Body of pancreas (tissue), 4 donors: Measurements from ENCODE around the gene ZNF521. TPM values are rescaled to one million over a fixed set of nuclear protein-coding genes. Genes with fewer than 3 reads are reported as not detected.

Experiments used
- ATAC-seq: fragments of 150-250 bp; one replicate; pipeline ENCODE4 v1.9.1; 2016
- DNase-seq, 4 donors: peaks; one replicate each; pipeline ENCODE4 v3.0.0-alpha.2; 2019
- H3K27ac ChIP-seq, 4 donors: fragments of 200-600 bp; sonication (generic); 1 replicate in 3 of 4; 2 replicates in 1 of 4; pipeline versions ENCODE4 v1.5.1 to v1.6.1; 2016 to 2019; ENCODE audit warnings: mild to moderate bottlenecking in 1 of 4, mixed read lengths in 1 of 4, moderate library complexity in 1 of 4
- H3K27me3 ChIP-seq, 2 donors: fragments of 200-600 bp; sonication (generic); one replicate each; pipeline ENCODE4 v1.6.0; 2016; ENCODE audit warnings: mild to moderate bottlenecking in 1 of 2
- H3K36me3 ChIP-seq, 2 donors: fragments of 200-600 bp; sonication (generic); replicated peaks in 1 of 2; 2 replicates each; pipeline ENCODE4 v1.5.1; 2016; ENCODE audit warnings: low read depth in 2 of 2; ENCODE audit not compliant: insufficient read depth in 1 of 2
- H3K4me1 ChIP-seq: fragments of 200-600 bp; sonication (generic); one replicate; pipeline ENCODE4 v1.6.0; 2016
- H3K4me3 ChIP-seq, 2 donors: fragments of 200-600 bp; sonication (generic); 1 replicate in 1 of 2; 2 replicates in 1 of 2; pipeline ENCODE4 v1.5.1; 2016 to 2019
- H3K9me3 ChIP-seq, 3 donors: fragments of 200-600 bp; sonication (generic); 1 replicate in 2 of 3; 2 replicates in 1 of 3; pipeline ENCODE4 v1.5.1; 2016
- CTCF ChIP-seq, 7 experiments: fragments of 450-650 bp in 4 of 7; fragments of 200-600 bp in 3 of 7; sonication (generic) in 3 of 7; IDR thresholded peaks; one replicate each; pipeline ENCODE4 v1.5.1; 2016 to 2019; ENCODE audit warnings: antibody characterized with exemption in 7 of 7
- POLR2A ChIP-seq, 3 donors: fragments of 450-650 bp; IDR thresholded peaks; one replicate each; pipeline ENCODE4 v1.6.1; 2016; ENCODE audit warnings: antibody characterized with exemption in 3 of 3, mild to moderate bottlenecking in 2 of 3
- WGBS, 2 donors: methylation state at CpG; one replicate each; pipeline ENCODE4 v1.1.5; 2017; 5-methylcytosine and 5-hydroxymethylcytosine counted together
- intact Hi-C: fragments of 100-400 bp; cut with DNase I; formaldehyde crosslinking; loops from one replicate; pipeline ENCODE4 v1.15.1; 2023
- total RNA-seq, 2 donors: library from RNA; depleted of rRNA; stranded (reverse); fragments of >200 nt; gene quantifications; one replicate each; pipeline ENCODE4 v1.1.0, GENCODE V29; 2016

ZNF521 gene
- total RNA-seq, 2 donors from 2014 or later = 3.3 to 17.4 TPM

GRCh38 chr18:25287106-25287505, 64.9 kb downstream of the ZNF521 start:
- DNase-seq (no peak), ATAC-seq (no peak)
- Histone ChIP-seq H3K27me3 (no peaks in the 10 kb centered on the region), H3K36me3 (no peaks in the 10 kb centered on the region), H3K4me3 (no peak overlapping the region), H3K4me1 (no peaks in the 10 kb centered on the region), H3K27ac (no peak overlapping the region), H3K9me3 (no peaks in the 10 kb centered on the region)
- 45 to 57% methylated on average over 9 of the region's 9 CpGs for WGBS, 2 donors
- intact Hi-C loops = no loop called here
- TF ChIP-seq CTCF (IDR thresholded peaks at IDR 0.05) = no peak

- Histone ChIP-seq H3K4me1 (no peaks in the 10 kb centered on the region), H3K27ac (peak overlapping the region in 1 of 4 donors; percentile 12), H3K9me3 (no peaks in the 10 kb centered on the region), H3K27me3 (no peaks in the 10 kb centered on the region), H3K4me3 (no peak overlapping the region), H3K36me3 (no peaks in the 10 kb centered on the region)
- intact Hi-C loops = no loop called here
- DNase-seq (no peak), ATAC-seq (no peak)
- WGBS, 2 donors = 48 to 66% methylated on average over 10 of the region's 10 CpGs
- TF ChIP-seq CTCF (IDR thresholded peaks at IDR 0.05) = no peak
- no peak for TF ChIP-seq POLR2A (IDR thresholded peaks at IDR 0.05)
These were observed 67.0 kb downstream of the ZNF521 start for GRCh38 chr18:25284861-25285550.

GRCh38 chr18:25284281-25284680, 67.7 kb downstream of the ZNF521 start:
- H3K4me3 ChIP-seq = no peak overlapping the region
- intact Hi-C loops = no loop called here
- no peak for ATAC-seq
- H3K36me3 ChIP-seq = no peaks in the 10 kb centered on the region
- H3K9me3 ChIP-seq = no peaks in the 10 kb centered on the region
- H3K4me1 ChIP-seq = no peaks in the 10 kb centered on the region
- 52 to 62% methylated on average over 7 of the region's 7 CpGs for WGBS, 2 donors
- H3K27ac ChIP-seq = no peak overlapping the region
- no peak for TF ChIP-seq CTCF (IDR thresholded peaks at IDR 0.05)
- TF ChIP-seq POLR2A (IDR thresholded peaks at IDR 0.05) = no peak
- no peaks in the 10 kb centered on the region for H3K27me3 ChIP-seq
- DNase-seq = no peak

- H3K4me1 ChIP-seq = no peaks in the 10 kb centered on the region
- ATAC-seq (no peak), DNase-seq (no peak)
- no peaks in the 10 kb centered on the region for H3K27me3 ChIP-seq
- no peak overlapping the region for H3K27ac ChIP-seq
- TF ChIP-seq POLR2A (IDR thresholded peaks at IDR 0.05) (no peak), CTCF (IDR thresholded peaks at IDR 0.05) (no peak)
- 46 to 55% methylated on average over 2 of the region's 2 CpGs for WGBS, 2 donors
- H3K9me3 ChIP-seq = no peaks in the 10 kb centered on the region
- intact Hi-C loops = no loop called here
- no peaks in the 10 kb centered on the region for H3K36me3 ChIP-seq
- no peak overlapping the region for H3K4me3 ChIP-seq
These were observed 68.2 kb downstream of the ZNF521 start for GRCh38 chr18:25283781-25284180.
